Loucy (cell line): ENCODE measurements around the gene ESYT2.

Experiments
- H2AFZ ChIP-seq: fragments of 200-600 bp; sonication (generic); 2 replicates; pipeline ENCODE4 v1.6.0; 2016; ENCODE audit warnings: antibody characterized with exemption, mild to moderate bottlenecking, low read length, moderate library complexity
- H3F3A ChIP-seq: fragments of 200-600 bp; 2 replicates; pipeline ENCODE4 v1.6.0; 2016; ENCODE audit warnings: antibody characterized with exemption, low read depth, mild to moderate bottlenecking
- H3K27me3 ChIP-seq: fragments of 200-600 bp; sonication (generic); 2 replicates; pipeline ENCODE4 v1.6.1; 2014; ENCODE audit warnings: low read length, mild to moderate bottlenecking; ENCODE audit not compliant: insufficient read depth, poor library complexity, severe bottlenecking
- H3K36me3 ChIP-seq: fragments of 200-600 bp; sonication (generic); 2 replicates; pipeline ENCODE4 v1.6.1; 2016; ENCODE audit warnings: low read length; ENCODE audit not compliant: insufficient read depth
- H3K4me1 ChIP-seq: fragments of 200-600 bp; sonication (generic); 2 replicates; pipeline ENCODE4 v1.5.1; 2014; ENCODE audit warnings: low read length, mild to moderate bottlenecking; ENCODE audit not compliant: insufficient read depth, poor library complexity, severe bottlenecking
- H3K4me2 ChIP-seq: fragments of 200-600 bp; sonication (generic); 2 replicates; pipeline ENCODE4 v1.6.0; 2014; ENCODE audit warnings: antibody characterized with exemption, low read length, low read depth, mild to moderate bottlenecking; ENCODE audit not compliant: poor library complexity, severe bottlenecking
- H3K4me3 ChIP-seq: fragments of 200-600 bp; sonication (generic); 2 replicates; pipeline ENCODE4 v1.5.1; 2014; ENCODE audit warnings: low read length, mild to moderate bottlenecking, mixed read lengths; ENCODE audit not compliant: poor library complexity, severe bottlenecking
- H3K79me2 ChIP-seq: fragments of 200-600 bp; sonication (generic); 2 replicates; pipeline ENCODE4 v1.6.1; 2014; ENCODE audit warnings: low read length; ENCODE audit not compliant: insufficient read depth
- H3K9ac ChIP-seq: fragments of 200-600 bp; sonication (generic); 2 replicates; pipeline ENCODE4 v1.6.0; 2014; ENCODE audit warnings: mild to moderate bottlenecking, low read depth, low read length, moderate library complexity; ENCODE audit not compliant: poor library complexity, severe bottlenecking
- H3K9me2 ChIP-seq: fragments of 200-600 bp; sonication (generic); replicated peaks from 2 replicates; pipeline ENCODE4 v1.6.1; 2016; ENCODE audit warnings: low read depth, low read length, mixed read lengths
- H3K9me3 ChIP-seq: fragments of 200-600 bp; sonication (generic); 2 replicates; pipeline ENCODE4 v1.6.1; 2014; ENCODE audit warnings: mild to moderate bottlenecking, antibody characterized with exemption, low read length, low read depth; ENCODE audit not compliant: insufficient read depth
- H4K20me1 ChIP-seq: fragments of 200-600 bp; sonication (generic); 2 replicates; pipeline ENCODE4 v1.6.0; 2014; ENCODE audit warnings: antibody characterized with exemption, low read length, mild to moderate bottlenecking; ENCODE audit not compliant: insufficient read depth, poor library complexity, severe bottlenecking
- EZH2phosphoT487 ChIP-seq: fragments of 200-600 bp; IDR thresholded peaks from 2 replicates; pipeline ENCODE4 v1.6.1; 2018; ENCODE audit warnings: antibody characterized with exemption, mild to moderate bottlenecking, moderate library complexity, borderline replicate concordance
- TF ChIP-seq, protein P1 (sequence below): fragments of 200-600 bp; sonication (generic); conservative IDR thresholded peaks from 2 replicates; pipeline ENCODE4 v1.5.1; 2014; ENCODE audit warnings: mild to moderate bottlenecking, antibody characterized with exemption, low read length

ESYT2 gene

DNA sequence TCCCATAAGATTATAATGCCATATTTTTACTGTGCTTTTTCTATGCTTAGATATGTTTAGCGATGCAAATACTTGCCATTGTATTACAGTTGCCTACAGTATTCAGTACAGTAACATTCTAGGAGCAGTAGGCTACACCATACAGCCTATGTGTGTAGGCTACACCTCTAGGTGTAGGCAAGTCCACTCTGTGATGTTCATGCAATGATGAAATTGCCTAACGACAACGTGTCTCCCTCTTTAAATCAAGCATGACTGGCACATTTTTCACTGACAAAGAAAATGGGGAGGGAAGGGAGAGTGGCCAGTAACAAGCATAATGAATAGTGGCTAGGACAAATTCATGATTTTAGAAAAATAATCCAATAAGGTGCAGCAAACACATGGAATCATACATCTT is 126.4 kb downstream of the ESYT2 start:
- H3K36me3 ChIP-seq = peaks cover 7% of the 10 kb centered on the region; the same call in 1 of the 2 replicates
- peaks cover 65% of the 10 kb centered on the region for H3K79me2 ChIP-seq
- peak overlapping the region; percentile 84 for H3K9ac ChIP-seq

GRCh38 chr7:158702196-158702595 is 127.1 kb downstream of the ESYT2 start:
- Histone ChIP-seq H3K9me3 (no peaks in the 10 kb centered on the region), H3F3A (no peaks in the 10 kb centered on the region), H3K79me2 (peaks cover 73% of the 10 kb centered on the region), H4K20me1 (peaks cover 26% of the 10 kb centered on the region), H2AFZ (no peak overlapping the region), H3K4me3 (peak overlapping the region; percentile 81), H3K9me2 (no peaks in the 10 kb centered on the region), H3K36me3 (peaks cover 7% of the 10 kb centered on the region; the same call in 1 of the 2 replicates), H3K4me1 (peaks cover 61% of the 10 kb centered on the region), H3K9ac (peak overlapping the region; percentile 84), H3K4me2 (peak overlapping the region; percentile 82), H3K27me3 (no peaks in the 10 kb centered on the region)
- TF ChIP-seq, protein P1, sequence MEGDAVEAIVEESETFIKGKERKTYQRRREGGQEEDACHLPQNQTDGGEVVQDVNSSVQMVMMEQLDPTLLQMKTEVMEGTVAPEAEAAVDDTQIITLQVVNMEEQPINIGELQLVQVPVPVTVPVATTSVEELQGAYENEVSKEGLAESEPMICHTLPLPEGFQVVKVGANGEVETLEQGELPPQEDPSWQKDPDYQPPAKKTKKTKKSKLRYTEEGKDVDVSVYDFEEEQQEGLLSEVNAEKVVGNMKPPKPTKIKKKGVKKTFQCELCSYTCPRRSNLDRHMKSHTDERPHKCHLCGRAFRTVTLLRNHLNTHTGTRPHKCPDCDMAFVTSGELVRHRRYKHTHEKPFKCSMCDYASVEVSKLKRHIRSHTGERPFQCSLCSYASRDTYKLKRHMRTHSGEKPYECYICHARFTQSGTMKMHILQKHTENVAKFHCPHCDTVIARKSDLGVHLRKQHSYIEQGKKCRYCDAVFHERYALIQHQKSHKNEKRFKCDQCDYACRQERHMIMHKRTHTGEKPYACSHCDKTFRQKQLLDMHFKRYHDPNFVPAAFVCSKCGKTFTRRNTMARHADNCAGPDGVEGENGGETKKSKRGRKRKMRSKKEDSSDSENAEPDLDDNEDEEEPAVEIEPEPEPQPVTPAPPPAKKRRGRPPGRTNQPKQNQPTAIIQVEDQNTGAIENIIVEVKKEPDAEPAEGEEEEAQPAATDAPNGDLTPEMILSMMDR = no peak
- TF ChIP-seq EZH2phosphoT487 = no peak

More for the DNA sequence above, 126.4 kb downstream of the ESYT2 start:
- TF ChIP-seq EZH2phosphoT487 = no peak
- TF ChIP-seq, protein P1 = no peak
- no peaks in the 10 kb centered on the region for H3K9me2 ChIP-seq
- no peaks in the 10 kb centered on the region for H3K27me3 ChIP-seq
- H3F3A ChIP-seq = no peaks in the 10 kb centered on the region
- peak overlapping the region; percentile 81 for H3K4me3 ChIP-seq
- H3K4me2 ChIP-seq = peak overlapping the region; percentile 82
- no peak overlapping the region for H2AFZ ChIP-seq
- H4K20me1 ChIP-seq = peaks cover 26% of the 10 kb centered on the region
- H3K9me3 ChIP-seq = no peaks in the 10 kb centered on the region
- H3K4me1 ChIP-seq = peaks cover 61% of the 10 kb centered on the region

GRCh38 chr7:158700008-158700407 is 129.3 kb downstream of the ESYT2 start:
- peaks cover 69% of the 10 kb centered on the region for H3K4me1 ChIP-seq
- H3K9ac ChIP-seq = peak overlapping the region; percentile 84
- peaks cover 33% of the 10 kb centered on the region for H4K20me1 ChIP-seq
- H3K36me3 ChIP-seq = peaks cover 20% of the 10 kb centered on the region; the same call in 1 of the 2 replicates
- H3K9me3 ChIP-seq = no peaks in the 10 kb centered on the region
- peak overlapping the region; percentile 82 for H3K4me2 ChIP-seq
- H2AFZ ChIP-seq = no peak overlapping the region
- no peaks in the 10 kb centered on the region for H3K9me2 ChIP-seq
- peak overlapping the region; percentile 81 for H3K4me3 ChIP-seq
- H3K79me2 ChIP-seq = peaks cover 93% of the 10 kb centered on the region
- no peaks in the 10 kb centered on the region for H3K27me3 ChIP-seq
- H3F3A ChIP-seq = no peaks in the 10 kb centered on the region; the same call in 1 of the 2 replicates
- no peak for TF ChIP-seq EZH2phosphoT487
- TF ChIP-seq, protein P1 = no peak
